Measurements from ENCODE around the gene MYO1G. TPM values are rescaled to one million over a fixed set of nuclear protein-coding genes. Genes with fewer than 3 reads are reported as not detected.
A peak's percentile ranks its signal among the peaks of the same experiment; 100 is the strongest.
"Not testable (repeated sequence)": the region's sequence is repeated elsewhere in the genome, so short reads cannot be mapped to it uniquely, and the experiment has no call there.

MYO1G gene
- total RNA-seq, 1 donor from 2014 or later, result 1.6 TPM

DNA sequence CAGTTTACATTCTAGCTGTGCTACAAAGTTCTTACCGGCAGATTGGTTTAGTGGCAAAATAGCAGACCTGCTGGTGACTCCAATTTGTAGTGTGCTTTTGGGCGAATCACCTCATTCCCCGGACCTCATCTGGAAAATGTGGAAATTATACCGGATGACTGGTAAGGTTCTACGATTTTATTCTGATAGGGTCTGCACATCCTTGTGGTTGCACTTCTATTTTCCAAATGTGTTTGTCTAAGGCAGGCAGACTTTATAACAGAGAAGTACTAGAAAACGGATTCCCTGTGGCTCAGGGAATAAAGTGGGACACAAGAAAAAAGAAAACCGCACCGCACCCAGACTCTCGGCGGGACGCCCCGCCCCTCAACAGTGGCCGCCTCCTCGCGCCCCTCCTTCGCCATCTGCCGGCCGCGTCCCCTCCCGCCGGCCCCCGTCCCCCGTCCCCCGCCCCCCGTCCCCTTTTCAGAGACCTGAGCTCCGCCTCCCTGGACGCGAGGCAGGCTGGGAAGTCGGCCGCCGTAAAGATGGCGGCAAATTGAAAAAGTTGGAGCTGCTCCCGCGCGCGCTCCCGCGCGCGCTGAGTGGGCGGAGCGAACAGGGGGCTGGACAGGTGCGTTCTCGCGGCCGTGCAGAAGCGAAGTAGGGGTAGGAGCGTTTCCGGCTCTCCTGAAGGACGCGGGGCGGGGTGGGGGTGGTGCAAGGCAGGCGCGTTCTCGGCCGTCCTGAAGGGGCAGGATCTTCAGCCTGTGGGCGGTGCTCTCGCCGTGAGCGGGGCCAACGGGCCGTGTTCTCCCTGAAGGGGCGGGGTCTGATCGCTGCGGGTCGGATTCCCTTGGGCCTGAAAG lies 20.7 kb upstream of the MYO1G start:
- Histone ChIP-seq H3K9me3 (ENCODE audit: control insufficient read depth in 3 of 3, low read length in 3 of 3) (no peaks in the 10 kb centered on the region), H3K27me3 (ENCODE audit: control insufficient read depth in 3 of 3, insufficient read depth in 3 of 3, low read length in 3 of 3) (no peaks in the 10 kb centered on the region), H3K4me3 (ENCODE audit: low read length in 3 of 3) (peak overlapping the region; percentile 78 to 97 (median 79)), H3K27ac (ENCODE audit: low read depth, low read length) (peak overlapping the region; percentile 76), H3K4me1 (ENCODE audit: control insufficient read depth in 3 of 3, insufficient read depth in 3 of 3, low read length in 3 of 3) (peaks cover 9 to 23% (median 20%) of the 10 kb centered on the region in 3 donors), H3K36me3 (ENCODE audit: control insufficient read depth in 3 of 3, insufficient read depth in 3 of 3, low read length in 3 of 3) (no peaks in the 10 kb centered on the region), H3K9ac (ENCODE audit: low read depth in 1 of 3, low read length in 3 of 3) (peak overlapping the region; percentile 74 to 83 (median 78))

DNA sequence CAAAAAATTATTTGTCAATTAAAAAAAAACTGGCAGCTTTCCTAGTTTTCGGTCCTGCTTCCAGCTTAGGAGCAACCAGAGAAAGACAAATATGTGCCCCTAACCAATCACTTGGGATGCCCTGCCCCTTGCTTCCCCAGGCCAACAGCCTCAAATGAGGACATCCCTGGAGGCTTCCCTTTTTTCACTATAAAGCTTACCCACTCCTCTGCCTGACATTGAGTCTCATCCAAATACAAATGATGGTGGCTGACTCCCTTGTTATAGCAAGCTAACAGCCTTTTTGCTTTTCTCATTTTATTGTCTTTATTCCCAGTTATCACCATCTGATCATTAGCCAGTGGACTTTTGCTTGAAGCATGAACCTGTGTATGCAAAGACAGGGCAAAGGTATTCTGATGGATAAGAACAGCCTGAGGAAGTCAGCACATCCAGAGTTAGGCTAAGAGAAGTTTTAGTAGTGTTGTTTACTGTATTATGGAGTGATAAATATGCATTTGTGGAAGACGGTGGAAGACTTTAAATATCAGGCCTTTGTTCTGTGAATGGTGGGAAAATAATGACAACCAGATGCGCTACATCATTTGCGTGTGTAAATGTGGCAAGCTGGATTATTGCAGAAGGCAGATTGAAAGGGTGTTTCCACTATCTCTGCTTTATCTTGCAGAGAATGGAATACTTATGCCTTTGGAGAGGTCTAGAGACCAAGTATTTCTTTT lies 19.5 kb upstream of the MYO1G start:
- peak overlapping the region in 1 of 3 donors; percentile 74 for H3K9ac ChIP-seq (ENCODE audit: low read depth in 1 of 3, low read length in 3 of 3)
- no peaks in the 10 kb centered on the region for H3K36me3 ChIP-seq (ENCODE audit: control insufficient read depth in 3 of 3, insufficient read depth in 3 of 3, low read length in 3 of 3)
- H3K4me3 ChIP-seq (ENCODE audit: low read length in 3 of 3), result no peak overlapping the region
- no peaks in the 10 kb centered on the region for H3K27me3 ChIP-seq (ENCODE audit: control insufficient read depth in 3 of 3, insufficient read depth in 3 of 3, low read length in 3 of 3)
- H3K4me1 ChIP-seq (ENCODE audit: control insufficient read depth in 3 of 3, insufficient read depth in 3 of 3, low read length in 3 of 3), result peaks cover 9 to 23% (median 20%) of the 10 kb centered on the region in 3 donors
- no peak overlapping the region for H3K27ac ChIP-seq (ENCODE audit: low read depth, low read length)
- H3K9me3 ChIP-seq (ENCODE audit: control insufficient read depth in 3 of 3, low read length in 3 of 3), result no peaks in the 10 kb centered on the region

DNA sequence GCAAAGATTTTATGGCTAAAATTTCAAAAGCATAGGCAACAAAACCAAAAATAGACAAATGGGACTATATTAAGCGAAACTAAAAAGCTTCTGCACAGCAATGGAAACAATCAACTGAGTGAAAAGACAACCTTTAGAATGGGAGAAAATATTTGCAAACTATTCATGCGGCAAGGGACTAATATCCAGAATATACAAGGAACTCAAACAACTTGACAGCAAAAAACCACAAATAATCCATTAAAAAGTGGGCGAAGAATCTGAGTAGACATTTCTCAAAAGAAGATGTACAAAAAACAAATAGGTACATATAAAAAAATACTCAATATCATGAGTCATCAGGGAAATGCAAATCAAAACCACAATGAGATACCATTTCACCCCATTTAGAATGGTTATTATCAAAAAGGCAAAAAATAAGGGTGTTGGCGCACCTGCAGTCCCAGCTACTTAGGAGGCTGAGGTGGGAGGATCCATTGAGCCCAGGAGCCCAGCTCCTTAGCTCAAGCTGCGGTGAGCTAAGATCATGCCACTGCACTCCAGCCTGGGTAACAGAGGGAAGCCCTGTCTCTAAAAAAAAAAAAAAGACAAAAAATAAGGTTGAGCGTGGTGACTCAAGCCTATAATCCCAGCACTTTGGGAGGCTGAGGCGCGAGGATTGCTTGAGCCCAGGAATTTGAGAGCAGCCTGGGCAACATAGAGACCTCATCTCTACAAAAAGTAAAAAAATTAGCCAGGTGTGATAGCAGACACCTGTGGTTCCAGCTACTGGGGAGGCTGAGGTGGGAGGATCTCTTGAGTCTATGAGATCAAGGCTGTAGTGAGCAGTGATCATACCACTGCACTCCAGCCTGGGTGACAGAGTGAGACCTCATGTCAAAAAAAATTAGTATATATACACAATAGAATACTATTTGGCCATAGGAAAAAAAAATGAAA lies 17.0 kb upstream of the MYO1G start:
- peaks cover 0 to 4% (median 3%) of the 10 kb centered on the region in 3 donors for H3K4me1 ChIP-seq (ENCODE audit: control insufficient read depth in 3 of 3, insufficient read depth in 3 of 3, low read length in 3 of 3)
- H3K9ac ChIP-seq (ENCODE audit: low read depth in 1 of 3, low read length in 3 of 3), result no peak overlapping the region
- H3K4me3 ChIP-seq (ENCODE audit: low read length in 3 of 3), result no peak overlapping the region
- no peak overlapping the region for H3K27ac ChIP-seq (ENCODE audit: low read depth, low read length)
- H3K9me3 ChIP-seq (ENCODE audit: control insufficient read depth in 3 of 3, low read length in 3 of 3), result no peaks in the 10 kb centered on the region
- H3K27me3 ChIP-seq (ENCODE audit: control insufficient read depth in 3 of 3, insufficient read depth in 3 of 3, low read length in 3 of 3), result no peaks in the 10 kb centered on the region
- H3K36me3 ChIP-seq (ENCODE audit: control insufficient read depth in 3 of 3, insufficient read depth in 3 of 3, low read length in 3 of 3), result no peaks in the 10 kb centered on the region

DNA sequence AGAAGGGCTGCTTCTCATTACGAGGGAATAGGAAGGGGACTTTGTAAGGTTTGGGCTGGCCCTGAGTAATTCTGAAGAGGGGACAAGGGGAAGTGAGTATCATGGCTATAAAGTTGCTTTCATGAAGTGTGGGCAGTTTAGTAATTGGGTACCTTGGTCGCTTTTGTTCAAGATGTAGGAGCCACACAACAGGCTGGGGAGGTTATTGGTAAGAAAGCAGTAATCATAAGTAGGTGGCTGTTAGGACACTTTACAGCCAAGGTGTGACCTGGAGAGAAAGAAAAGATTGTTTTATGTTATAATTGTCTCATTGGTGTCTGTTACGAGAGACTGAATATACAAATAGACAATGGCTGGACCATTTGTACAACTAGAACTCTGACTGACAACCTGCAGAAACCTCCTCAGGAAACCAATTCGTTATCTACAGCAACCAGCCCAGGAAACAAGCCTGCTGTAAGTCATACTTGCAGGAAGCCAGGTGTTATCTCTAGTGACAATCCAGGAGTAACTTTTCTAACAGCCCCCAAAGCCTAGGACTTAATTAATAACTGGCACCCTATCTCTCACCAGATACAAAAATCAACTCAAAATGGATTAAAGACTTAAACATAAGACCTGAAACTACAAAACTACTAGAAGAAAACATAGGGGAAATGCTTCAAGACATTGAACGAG lies 16.2 kb upstream of the MYO1G start:
- no peaks in the 10 kb centered on the region for H3K4me1 ChIP-seq (ENCODE audit: control insufficient read depth in 3 of 3, insufficient read depth in 3 of 3, low read length in 3 of 3)
- H3K27ac ChIP-seq (ENCODE audit: low read depth, low read length), result no peak overlapping the region
- H3K4me3 ChIP-seq (ENCODE audit: low read length in 3 of 3), result no peak overlapping the region
- no peaks in the 10 kb centered on the region for H3K36me3 ChIP-seq (ENCODE audit: control insufficient read depth in 3 of 3, insufficient read depth in 3 of 3, low read length in 3 of 3)
- no peak overlapping the region for H3K9ac ChIP-seq (ENCODE audit: low read depth in 1 of 3, low read length in 3 of 3)
- no peaks in the 10 kb centered on the region for H3K9me3 ChIP-seq (ENCODE audit: control insufficient read depth in 3 of 3, low read length in 3 of 3)
- no peaks in the 10 kb centered on the region for H3K27me3 ChIP-seq (ENCODE audit: control insufficient read depth in 3 of 3, insufficient read depth in 3 of 3, low read length in 3 of 3)

DNA sequence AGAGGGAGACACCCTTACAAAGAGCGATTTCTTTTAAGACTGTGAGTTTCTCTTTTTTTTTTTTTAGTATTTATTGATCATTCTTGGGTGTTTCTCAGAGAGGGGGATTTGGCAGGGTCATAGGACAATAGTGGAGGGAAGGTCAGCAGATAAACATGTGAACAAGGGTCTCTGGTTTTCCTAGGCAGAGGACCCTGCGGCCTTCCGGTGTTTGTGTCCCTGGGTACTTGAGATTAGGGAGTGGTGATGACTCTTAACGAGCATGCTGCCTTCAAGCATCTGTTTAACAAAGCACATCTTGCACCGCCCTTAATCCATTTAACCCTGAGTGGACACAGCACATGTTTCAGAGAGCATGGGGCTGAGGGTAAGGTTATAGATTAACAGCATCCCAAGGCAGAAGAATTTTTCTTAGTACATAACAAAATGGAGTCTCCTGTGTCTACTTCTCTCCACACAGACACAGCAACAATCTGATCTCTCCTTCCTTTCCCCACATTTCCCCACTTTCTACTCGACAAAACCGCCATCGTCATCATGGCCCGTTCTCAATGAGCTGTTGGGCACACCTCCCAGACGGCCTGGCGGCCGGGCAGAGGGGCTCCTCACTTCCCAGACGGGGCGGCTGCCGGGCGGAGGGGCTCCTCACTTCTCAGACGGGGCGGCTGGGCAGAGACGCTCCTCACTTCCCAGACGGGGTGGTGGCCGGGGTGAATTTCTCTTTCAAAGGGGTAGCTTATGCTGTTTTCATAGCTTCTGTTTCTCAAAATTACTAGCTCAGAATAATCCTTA lies 13.4 kb upstream of the MYO1G start:
- not testable (repeated sequence) for H3K9ac ChIP-seq (ENCODE audit: low read depth in 1 of 3, low read length in 3 of 3); H3K4me3 ChIP-seq (ENCODE audit: low read length in 3 of 3); H3K9me3 ChIP-seq (ENCODE audit: control insufficient read depth in 3 of 3, low read length in 3 of 3); H3K27me3 ChIP-seq (ENCODE audit: control insufficient read depth in 3 of 3, insufficient read depth in 3 of 3, low read length in 3 of 3); H3K27ac ChIP-seq (ENCODE audit: low read depth, low read length); H3K36me3 ChIP-seq (ENCODE audit: control insufficient read depth in 3 of 3, insufficient read depth in 3 of 3, low read length in 3 of 3); H3K4me1 ChIP-seq (ENCODE audit: control insufficient read depth in 3 of 3, insufficient read depth in 3 of 3, low read length in 3 of 3)

DNA sequence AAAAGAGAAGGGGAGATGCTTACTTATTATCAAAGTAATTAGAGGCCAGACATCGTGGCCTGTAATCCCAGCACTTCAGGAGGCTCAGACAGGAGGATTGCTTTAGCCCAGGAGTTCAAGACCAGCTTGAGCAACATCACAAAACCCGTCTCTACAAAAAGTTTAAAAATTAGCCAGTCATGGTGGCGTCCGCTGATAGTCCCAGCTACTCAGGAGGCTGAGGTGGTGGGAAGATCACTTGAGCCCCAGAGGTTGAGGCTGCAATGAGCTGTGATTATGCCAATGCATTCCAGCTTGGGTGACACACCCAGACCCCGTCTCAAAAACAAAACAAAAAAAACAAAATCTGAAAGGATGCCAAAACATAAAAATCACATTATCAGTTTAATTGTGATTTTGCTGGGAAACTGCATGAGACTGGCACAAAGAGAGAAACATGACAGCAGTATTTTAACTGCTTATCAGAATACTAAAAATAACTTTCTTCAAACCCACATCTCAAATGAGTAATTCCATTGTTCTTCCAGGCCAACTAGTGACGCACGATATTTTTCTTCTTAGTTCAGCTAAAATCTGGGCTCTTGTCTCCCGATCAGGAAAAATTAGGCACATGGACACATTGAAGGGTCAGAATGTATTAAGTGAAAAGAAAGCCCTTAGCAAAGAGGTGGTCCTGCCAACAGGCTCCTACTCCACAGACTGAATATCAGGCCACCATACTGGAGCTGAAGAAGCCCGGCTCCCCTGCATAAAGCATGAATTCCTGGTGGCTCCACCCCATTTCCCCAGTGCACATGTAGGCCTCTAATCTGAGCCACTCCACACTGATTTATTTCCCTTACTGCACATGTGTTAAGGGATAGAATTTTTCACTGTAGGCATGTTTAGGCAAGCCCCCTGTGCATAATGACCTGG lies 11.6 kb upstream of the MYO1G start:
- H3K27me3 ChIP-seq (ENCODE audit: control insufficient read depth in 3 of 3, insufficient read depth in 3 of 3, low read length in 3 of 3), result no peaks in the 10 kb centered on the region
- peaks cover under 1 to 1% (median 1%) of the 10 kb centered on the region in 3 donors for H3K36me3 ChIP-seq (ENCODE audit: control insufficient read depth in 3 of 3, insufficient read depth in 3 of 3, low read length in 3 of 3)
- H3K4me1 ChIP-seq (ENCODE audit: control insufficient read depth in 3 of 3, insufficient read depth in 3 of 3, low read length in 3 of 3), result peaks cover 13 to 21% (median 16%) of the 10 kb centered on the region in 3 donors
- no peak overlapping the region for H3K4me3 ChIP-seq (ENCODE audit: low read length in 3 of 3)
- peak overlapping the region; percentile 18 for H3K27ac ChIP-seq (ENCODE audit: low read depth, low read length)
- H3K9me3 ChIP-seq (ENCODE audit: control insufficient read depth in 3 of 3, low read length in 3 of 3), result no peaks in the 10 kb centered on the region
- no peak overlapping the region for H3K9ac ChIP-seq (ENCODE audit: low read depth in 1 of 3, low read length in 3 of 3)

DNA sequence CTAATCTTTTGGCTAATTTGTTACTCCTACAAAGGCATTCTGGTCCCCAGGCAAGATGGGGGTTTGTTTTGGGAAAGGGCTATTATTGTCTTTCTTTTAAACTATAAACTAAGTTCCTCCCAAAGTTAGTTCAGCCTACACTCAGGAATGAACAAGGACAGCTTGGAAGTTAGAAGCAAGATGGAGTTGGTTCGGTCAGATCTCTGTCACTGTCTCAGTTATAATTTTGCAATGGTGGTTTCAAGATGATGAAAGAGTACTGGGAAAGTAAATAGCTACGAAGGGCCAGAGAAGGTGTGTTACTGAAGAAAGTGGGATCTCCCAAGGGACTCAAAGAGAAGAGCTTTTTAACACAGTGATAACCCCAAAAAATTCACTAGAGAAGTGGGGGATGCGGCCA lies 10.3 kb upstream of the MYO1G start:
- H3K9ac ChIP-seq (ENCODE audit: low read depth in 1 of 3, low read length in 3 of 3), result no peak overlapping the region

DNA sequence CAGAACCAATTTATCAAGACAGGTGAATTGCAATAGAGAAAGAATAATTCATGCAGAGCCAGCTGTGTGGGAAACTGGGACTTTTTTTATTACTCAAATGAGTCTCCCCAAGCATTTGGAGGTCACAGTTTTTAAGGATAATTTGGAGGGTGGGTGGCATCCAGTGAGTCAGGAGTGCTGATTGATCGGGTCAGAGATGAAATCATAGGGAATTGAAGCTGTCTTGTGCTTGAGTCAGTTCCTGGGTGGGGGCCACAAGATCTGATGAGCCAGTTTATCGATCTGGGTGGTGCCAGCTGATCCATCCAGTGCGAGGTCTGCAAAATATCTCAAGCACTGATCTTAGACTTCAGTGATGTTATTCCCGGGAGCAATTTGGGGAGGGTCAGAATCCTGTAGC lies 9.9 kb upstream of the MYO1G start:
- Histone ChIP-seq H3K9me3 (ENCODE audit: control insufficient read depth in 3 of 3, low read length in 3 of 3) (no peaks in the 10 kb centered on the region), H3K4me3 (ENCODE audit: low read length in 3 of 3) (no peak overlapping the region), H3K9ac (ENCODE audit: low read depth in 1 of 3, low read length in 3 of 3) (no peak overlapping the region), H3K27me3 (ENCODE audit: control insufficient read depth in 3 of 3, insufficient read depth in 3 of 3, low read length in 3 of 3) (no peaks in the 10 kb centered on the region), H3K27ac (ENCODE audit: low read depth, low read length) (no peak overlapping the region), H3K4me1 (ENCODE audit: control insufficient read depth in 3 of 3, insufficient read depth in 3 of 3, low read length in 3 of 3) (peaks cover 17 to 38% (median 22%) of the 10 kb centered on the region in 3 donors), H3K36me3 (ENCODE audit: control insufficient read depth in 3 of 3, insufficient read depth in 3 of 3, low read length in 3 of 3) (peaks cover 13 to 18% (median 15%) of the 10 kb centered on the region in 3 donors)

More for the DNA sequence above, 10.3 kb upstream of the MYO1G start:
- Histone ChIP-seq H3K4me3 (ENCODE audit: low read length in 3 of 3) (no peak overlapping the region), H3K36me3 (ENCODE audit: control insufficient read depth in 3 of 3, insufficient read depth in 3 of 3, low read length in 3 of 3) (peaks cover 9 to 14% (median 11%) of the 10 kb centered on the region in 3 donors), H3K27ac (ENCODE audit: low read depth, low read length) (no peak overlapping the region), H3K9me3 (ENCODE audit: control insufficient read depth in 3 of 3, low read length in 3 of 3) (no peaks in the 10 kb centered on the region), H3K27me3 (ENCODE audit: control insufficient read depth in 3 of 3, insufficient read depth in 3 of 3, low read length in 3 of 3) (no peaks in the 10 kb centered on the region), H3K4me1 (ENCODE audit: control insufficient read depth in 3 of 3, insufficient read depth in 3 of 3, low read length in 3 of 3) (peaks cover 17 to 33% (median 22%) of the 10 kb centered on the region in 3 donors)

All from skeletal muscle tissue (tissue), 4 donors.